SK-N-SH (cell line): ENCODE results near the gene GNG12. TPM values are rescaled to one million over a fixed set of nuclear protein-coding genes. Genes with fewer than 3 reads are reported as not detected.
A peak's percentile ranks its signal among the peaks of the same experiment; 100 is the strongest.

Source experiments
- CTCF ChIA-PET: fragments of 300-600, 350-600 bp; formaldehyde crosslinking; extraction: SDS; loops from one replicate; lab custom pipeline; 2021; lab: Yijun Ruan, JAX
- POLR2A ChIA-PET: fragments of 350-600 bp; sonication (Branson Sonifier 250); formaldehyde crosslinking; extraction: SDS; loops from one replicate; lab custom pipeline; 2020; ENCODE audit warnings: antibody characterized with exemption, inconsistent platforms; lab: Yijun Ruan, JAX
- DNase-seq: peaks from one replicate; pipeline ENCODE4 v3.0.0; 2012
- H2AFZ ChIP-seq: fragments of 200-600 bp; sonication (generic); 2 replicates; pipeline ENCODE4 v1.8.1; 2016; ENCODE audit warnings: antibody characterized with exemption, mild to moderate bottlenecking, low read depth
- H3F3A ChIP-seq: fragments of 200-600 bp; sonication (generic); replicated peaks from 2 replicates; pipeline ENCODE3; 2016; ENCODE audit warnings: antibody characterized with exemption, mild to moderate bottlenecking; ENCODE audit not compliant: insufficient read depth
- H3K27ac ChIP-seq, 2 experiments: fragments of 200-500 bp in 1 of 2; fragments of 200-600 bp in 1 of 2; sonication (Bioruptor generic) in 1 of 2; sonication (generic), shearing (Covaris generic) in 1 of 2; 2 replicates each; pipeline versions ENCODE4 v1.5.1 to v1.6.1; 2014 to 2016; ENCODE audit warnings: low read depth in 2 of 2, inconsistent platforms in 1 of 2, low read length in 1 of 2, mild to moderate bottlenecking in 1 of 2, mixed read lengths in 1 of 2
- H3K27me3 ChIP-seq: fragments of 200-600 bp; sonication (generic), shearing (Covaris generic); 2 replicates; pipeline ENCODE4 v1.6.1; 2016; ENCODE audit warnings: mixed run types; ENCODE audit not compliant: insufficient read depth
- H3K36me3 ChIP-seq, 2 experiments: fragments of 200-500 bp in 1 of 2; fragments of 200-600 bp in 1 of 2; sonication (Bioruptor generic) in 1 of 2; sonication (generic) in 1 of 2; replicated peaks in 1 of 2; 2 replicates each; pipeline versions ENCODE3 to v1.5.1; 2014 to 2016; ENCODE audit warnings: low read length in 1 of 2, mild to moderate bottlenecking in 1 of 2; ENCODE audit not compliant: insufficient read depth in 2 of 2, control insufficient read depth in 1 of 2
- H3K4me1 ChIP-seq, 2 experiments: fragments of 200-500 bp in 1 of 2; fragments of 200-600 bp in 1 of 2; sonication (Bioruptor generic) in 1 of 2; sonication (generic), shearing (Covaris generic) in 1 of 2; 2 replicates each; pipeline versions ENCODE4 v1.5.1 to v1.6.1; 2014 to 2016; ENCODE audit warnings: low read depth in 1 of 2, low read length in 1 of 2, mixed run types in 1 of 2; ENCODE audit not compliant: insufficient read depth in 2 of 2, control insufficient read depth in 1 of 2
- H3K4me2 ChIP-seq: fragments of 200-600 bp; sonication (generic), shearing (Covaris generic); 2 replicates; pipeline ENCODE4 v1.6.1; 2017; ENCODE audit warnings: mixed run types
- H3K4me3 ChIP-seq, 2 experiments: fragments of 200-500 bp in 1 of 2; fragments of 200-600 bp in 1 of 2; sonication (Bioruptor generic) in 1 of 2; sonication (generic), shearing (Covaris generic) in 1 of 2; 2 replicates each; pipeline versions ENCODE4 v1.5.1 to v1.8.1; 2014 to 2016; ENCODE audit warnings: low read depth in 2 of 2, inconsistent platforms in 1 of 2, low read length in 1 of 2, mild to moderate bottlenecking in 1 of 2, mixed read lengths in 1 of 2, moderate library complexity in 1 of 2
- H3K79me2 ChIP-seq: fragments of 200-600 bp; sonication (generic); 2 replicates; pipeline ENCODE4 v1.8.1; 2017; ENCODE audit warnings: mild to moderate bottlenecking; ENCODE audit not compliant: insufficient read depth
- H3K9ac ChIP-seq: fragments of 200-600 bp; sonication (generic); 2 replicates; pipeline ENCODE4 v1.6.1; 2017; ENCODE audit warnings: mixed run types
- H3K9me2 ChIP-seq: fragments of 200-600 bp; sonication (generic); 2 replicates; pipeline ENCODE4 v1.6.1; 2017; ENCODE audit warnings: mixed run types
- H3K9me3 ChIP-seq: fragments of 200-600 bp; sonication (generic); 2 replicates; pipeline ENCODE4 v1.6.1; 2017; ENCODE audit warnings: mixed run types, mild to moderate bottlenecking, moderate library complexity
- H4K20me1 ChIP-seq: fragments of 200-600 bp; sonication (generic); 2 replicates; pipeline ENCODE4 v1.6.1; 2017; ENCODE audit warnings: mild to moderate bottlenecking, mixed run types; ENCODE audit not compliant: insufficient read depth
- ELF1 ChIP-seq: IDR thresholded peaks from 2 replicates; pipeline ENCODE4 v1.4.0; 2012
- GABPA ChIP-seq: IDR thresholded peaks from 2 replicates; pipeline ENCODE4 v1.4.0; 2012; ENCODE audit warnings: low read depth, mild to moderate bottlenecking
- MXI1 ChIP-seq: IDR thresholded peaks from 2 replicates; pipeline ENCODE4 v1.6.1; 2012; ENCODE audit warnings: mild to moderate bottlenecking, low read depth, low read length, improper control_type of control experiment
- POLR2AphosphoS5 ChIP-seq: IDR thresholded peaks from 2 replicates; pipeline ENCODE4 v1.6.1; 2012; ENCODE audit warnings: low read depth, low read length
- RCOR1 ChIP-seq: fragments of 150-350 bp; IDR thresholded peaks from 2 replicates; pipeline ENCODE4 v1.6.1; 2017; ENCODE audit warnings: antibody characterized with exemption, low read length
- SIN3A ChIP-seq: IDR thresholded peaks from 2 replicates; pipeline ENCODE4 v1.6.1; 2012; ENCODE audit warnings: low read depth, mild to moderate bottlenecking, low read length, moderate library complexity, borderline replicate concordance
- TAF1 ChIP-seq: IDR thresholded peaks from 2 replicates; pipeline ENCODE4 v1.6.1; 2012; ENCODE audit warnings: low read depth, mild to moderate bottlenecking, low read length, moderate library complexity, borderline replicate concordance
- YY1 ChIP-seq: IDR thresholded peaks from 2 replicates; pipeline ENCODE4 v1.4.0; 2012; ENCODE audit warnings: low read depth, mild to moderate bottlenecking
- WGBS: methylation state at CpG from one replicate; pipeline ENCODE4 v1.1.6; 2017; ENCODE audit warnings: low lambda C conversion rate; 5-methylcytosine and 5-hydroxymethylcytosine counted together
- polyA plus RNA-seq, 3 experiments: library from polyadenylated mRNA; depleted of rRNA; stranded (reverse); fragments of >200 nt; gene quantifications; 2 replicates each; pipeline ENCODE4 v1.2.3, GENCODE V29; 2012
- TF ChIP-seq, protein P1 (sequence below): IDR thresholded peaks from 2 replicates; pipeline ENCODE4 v1.4.0; 2012; ENCODE audit warnings: low read depth, borderline replicate concordance
- TF ChIP-seq, protein P2 (sequence below): IDR thresholded peaks from 2 replicates; pipeline ENCODE4 v1.4.0; 2012; ENCODE audit warnings: low read depth
- TF ChIP-seq, protein P3 (sequence below): IDR thresholded peaks from 2 replicates; pipeline ENCODE4 v1.4.0; 2012; ENCODE audit warnings: low read depth, borderline replicate concordance

Gene GNG12
- polyA plus RNA-seq, 1 of the 3 experiments (the other 2 are of a cell fraction): 41.2 TPM

- no peak for TF ChIP-seq POLR2AphosphoS5
Observed at GRCh38 chr1:67833602-67833940, 304 bp upstream of the GNG12 start (continued).

- peak overlapping the region; percentile 88 for H3K4me2 ChIP-seq
- DNase-seq: peak; percentile 75
Observed at GRCh38 chr1:67831850-67832513, 1.3 kb downstream of the GNG12 start.

More at GRCh38 chr1:67831850-67832513, 1.3 kb downstream of the GNG12 start:
- WGBS: 1% methylated on average over 31 of the region's 34 CpGs
- no peaks in the 10 kb centered on the region for H3K9me2 ChIP-seq
- H3K79me2 ChIP-seq: peaks cover 70% of the 10 kb centered on the region
- peaks cover 4% of the 10 kb centered on the region for H3F3A ChIP-seq
- no peaks in the 10 kb centered on the region for H3K9me3 ChIP-seq
- peaks cover 22% of the 10 kb centered on the region for H4K20me1 ChIP-seq
- H3K4me1 ChIP-seq: peaks cover 0 to 27% of the 10 kb centered on the region in 2 experiments; a peak in 3 of 4 replicates
- H3K36me3 ChIP-seq: peaks cover 15 to 25% of the 10 kb centered on the region in 2 experiments
- ChIA-PET CTCF (interaction anchor here (0.8 to 5.7 kb wide), 9 partner anchors 9 to 285 kb away, joined by 3 to 26 read pairs (median 4); no protein-coding TSS in a partner anchor), POLR2A (no interaction called here)
- peak overlapping the region; percentile 38 for H2AFZ ChIP-seq
- peak overlapping the region; percentile 84 to 87 for H3K27ac ChIP-seq
- TF ChIP-seq, protein P1, sequence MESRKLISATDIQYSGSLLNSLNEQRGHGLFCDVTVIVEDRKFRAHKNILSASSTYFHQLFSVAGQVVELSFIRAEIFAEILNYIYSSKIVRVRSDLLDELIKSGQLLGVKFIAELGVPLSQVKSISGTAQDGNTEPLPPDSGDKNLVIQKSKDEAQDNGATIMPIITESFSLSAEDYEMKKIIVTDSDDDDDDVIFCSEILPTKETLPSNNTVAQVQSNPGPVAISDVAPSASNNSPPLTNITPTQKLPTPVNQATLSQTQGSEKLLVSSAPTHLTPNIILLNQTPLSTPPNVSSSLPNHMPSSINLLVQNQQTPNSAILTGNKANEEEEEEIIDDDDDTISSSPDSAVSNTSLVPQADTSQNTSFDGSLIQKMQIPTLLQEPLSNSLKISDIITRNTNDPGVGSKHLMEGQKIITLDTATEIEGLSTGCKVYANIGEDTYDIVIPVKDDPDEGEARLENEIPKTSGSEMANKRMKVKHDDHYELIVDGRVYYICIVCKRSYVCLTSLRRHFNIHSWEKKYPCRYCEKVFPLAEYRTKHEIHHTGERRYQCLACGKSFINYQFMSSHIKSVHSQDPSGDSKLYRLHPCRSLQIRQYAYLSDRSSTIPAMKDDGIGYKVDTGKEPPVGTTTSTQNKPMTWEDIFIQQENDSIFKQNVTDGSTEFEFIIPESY: no peak
- TF ChIP-seq, protein P2, sequence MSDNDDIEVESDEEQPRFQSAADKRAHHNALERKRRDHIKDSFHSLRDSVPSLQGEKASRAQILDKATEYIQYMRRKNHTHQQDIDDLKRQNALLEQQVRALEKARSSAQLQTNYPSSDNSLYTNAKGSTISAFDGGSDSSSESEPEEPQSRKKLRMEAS: peak; percentile 91
- TF ChIP-seq SIN3A: peak; percentile 90; the same call in 1 of the 2 replicates
- TF ChIP-seq ELF1: peak; percentile 34; the same call in 1 of the 2 replicates
- TF ChIP-seq RCOR1: no peak
- TF ChIP-seq TAF1: peak; percentile 49; the same call in 1 of the 2 replicates
- TF ChIP-seq, protein P3, sequence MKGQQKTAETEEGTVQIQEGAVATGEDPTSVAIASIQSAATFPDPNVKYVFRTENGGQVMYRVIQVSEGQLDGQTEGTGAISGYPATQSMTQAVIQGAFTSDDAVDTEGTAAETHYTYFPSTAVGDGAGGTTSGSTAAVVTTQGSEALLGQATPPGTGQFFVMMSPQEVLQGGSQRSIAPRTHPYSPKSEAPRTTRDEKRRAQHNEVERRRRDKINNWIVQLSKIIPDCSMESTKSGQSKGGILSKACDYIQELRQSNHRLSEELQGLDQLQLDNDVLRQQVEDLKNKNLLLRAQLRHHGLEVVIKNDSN: peak; percentile 51; the same call in 1 of the 2 replicates
- peak; percentile 83 for TF ChIP-seq YY1
- TF ChIP-seq GABPA: no peak
- peak; percentile 97 for TF ChIP-seq MXI1
- no peaks in the 10 kb centered on the region for H3K27me3 ChIP-seq
- peak overlapping the region; percentile 89 for H3K9ac ChIP-seq
- peak overlapping the region; percentile 77 to 91 for H3K4me3 ChIP-seq
